Activated CD8-positive, alpha-beta memory T cell treated with anti-CD3 and anti-CD28 coated beads for 36 hours (primary cell): ENCODE measurements around the gene MRPL14. TPM values are rescaled to one million over a fixed set of nuclear protein-coding genes. Genes with fewer than 3 reads are reported as not detected.
"Not testable (repeated sequence)": the region's sequence is repeated elsewhere in the genome, so short reads cannot be mapped to it uniquely, and the experiment has no call there.

Source experiments
- CTCF ChIA-PET: fragments of 350-600 bp; sonication (Branson Sonifier 250); formaldehyde crosslinking; loops from one replicate; lab custom pipeline; 2021; ENCODE audit warnings: antibody characterized with exemption; lab: Charles Lee
- POLR2A ChIA-PET: fragments of 350-600 bp; sonication (Branson Sonifier 250); formaldehyde crosslinking; loops from one replicate; lab custom pipeline; 2021; ENCODE audit warnings: antibody characterized with exemption; lab: Charles Lee
- total RNA-seq, 2 experiments: library from RNA; stranded (reverse); gene quantifications; one replicate each; pipeline ENCODE4 v1.2.3, GENCODE V29; 2021

Gene MRPL14
- total RNA-seq, 2 experiments from 2014 or later, result 53.1 to 54.5 TPM

DNA sequence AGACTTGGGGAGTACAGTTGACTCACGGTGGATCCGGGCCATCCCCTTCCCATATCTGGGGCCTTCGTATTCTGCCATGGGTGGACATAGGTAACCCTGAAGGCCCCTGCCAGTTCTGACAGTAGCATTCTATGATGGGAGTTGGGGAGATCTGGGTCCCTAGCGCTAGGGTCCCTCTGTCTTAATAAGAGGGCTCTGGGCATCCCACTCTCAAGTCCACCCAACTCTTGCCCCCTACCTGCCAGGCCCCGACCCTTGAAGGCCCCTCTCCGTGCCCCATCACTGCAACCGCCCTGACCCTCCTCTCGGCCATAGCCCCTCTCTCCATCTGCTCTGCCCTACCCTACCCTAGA, 24.8 kb upstream of the MRPL14 start:
- POLR2A ChIA-PET, result no interaction called here

DNA sequence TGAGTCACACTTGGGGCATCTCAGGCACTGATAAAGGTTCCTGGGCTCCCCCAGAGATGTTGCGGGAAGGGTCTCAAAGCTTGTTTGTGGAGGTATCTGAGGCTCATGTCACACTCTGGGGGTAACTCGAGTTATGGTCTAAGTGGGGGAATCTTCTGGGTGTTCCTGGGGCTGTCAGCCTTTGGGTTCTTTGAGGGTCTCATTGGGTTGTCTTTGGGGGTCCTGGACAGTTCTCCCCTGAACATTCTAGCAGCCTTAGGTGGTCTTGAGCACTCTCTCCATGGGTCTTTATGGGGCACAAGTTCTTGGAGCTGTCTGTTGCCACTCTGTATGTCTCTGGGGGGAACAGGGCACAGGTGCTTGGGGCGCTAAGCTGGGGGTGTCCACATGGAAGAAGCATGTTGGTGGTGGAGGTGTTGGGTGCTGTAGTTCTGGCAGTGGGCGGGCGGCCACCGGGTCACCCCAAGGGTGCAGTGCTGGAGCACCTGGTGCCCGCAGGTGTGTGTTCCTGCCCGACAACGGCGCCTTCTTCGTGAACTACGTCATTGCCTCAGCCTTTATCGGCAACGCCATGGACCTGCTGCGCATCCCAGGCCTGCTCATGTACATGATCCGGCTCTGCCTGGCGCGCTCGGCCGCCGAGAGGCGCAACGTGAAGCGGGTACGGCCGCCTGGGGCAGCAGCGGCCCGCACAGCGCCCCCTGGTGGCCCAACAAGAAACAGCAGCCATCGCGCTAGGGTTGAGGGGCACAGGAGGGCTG, 24.3 kb upstream of the MRPL14 start:
- POLR2A ChIA-PET, result no interaction called here
- CTCF ChIA-PET, result interaction anchor here (0.7 to 4.0 kb wide), 7 partner anchors 10 to 105 kb away, joined by 3 to 16 read pairs (median 4); no protein-coding TSS in a partner anchor

More for the DNA sequence above, 24.8 kb upstream of the MRPL14 start:
- CTCF ChIA-PET, result interaction anchor here (0.6 to 4.0 kb wide), 5 partner anchors 10 to 55 kb away, joined by 3 to 16 read pairs (median 4); no protein-coding TSS in a partner anchor

DNA sequence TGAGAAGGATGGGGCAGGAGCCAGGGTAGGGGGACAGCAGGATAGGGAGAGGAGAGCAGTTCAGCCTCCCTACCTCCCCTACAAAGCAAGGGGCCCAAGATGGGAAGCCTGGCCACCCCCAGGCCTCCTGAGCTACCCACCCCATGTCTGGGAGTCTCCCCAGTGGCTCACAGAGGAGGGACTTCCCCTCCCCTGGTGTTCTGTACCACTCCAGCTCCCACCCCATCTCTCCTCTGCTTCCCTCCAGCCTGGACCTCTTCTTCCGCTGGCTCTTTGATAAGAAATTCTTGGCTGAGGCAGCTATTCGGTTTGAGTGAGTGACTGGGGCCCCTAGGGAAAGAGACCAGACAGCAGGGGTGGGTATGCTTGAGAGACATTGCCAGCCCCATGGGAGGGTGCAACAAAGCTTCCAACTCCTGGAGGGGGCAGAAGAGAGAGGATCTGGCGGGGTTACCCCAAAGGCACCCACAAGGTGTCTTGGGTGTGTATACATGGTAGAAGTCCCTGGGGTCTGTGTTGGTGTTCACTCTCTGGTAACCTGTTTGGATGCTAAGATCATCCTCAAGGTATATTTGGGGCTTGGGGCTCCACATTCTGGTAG, 23.2 kb upstream of the MRPL14 start:
- CTCF ChIA-PET, result interaction anchor here (1.8 to 4.0 kb wide), 2 partner anchors 13 to 54 kb away, joined by 4 to 16 read pairs; no protein-coding TSS in a partner anchor
- POLR2A ChIA-PET, result no interaction called here

DNA sequence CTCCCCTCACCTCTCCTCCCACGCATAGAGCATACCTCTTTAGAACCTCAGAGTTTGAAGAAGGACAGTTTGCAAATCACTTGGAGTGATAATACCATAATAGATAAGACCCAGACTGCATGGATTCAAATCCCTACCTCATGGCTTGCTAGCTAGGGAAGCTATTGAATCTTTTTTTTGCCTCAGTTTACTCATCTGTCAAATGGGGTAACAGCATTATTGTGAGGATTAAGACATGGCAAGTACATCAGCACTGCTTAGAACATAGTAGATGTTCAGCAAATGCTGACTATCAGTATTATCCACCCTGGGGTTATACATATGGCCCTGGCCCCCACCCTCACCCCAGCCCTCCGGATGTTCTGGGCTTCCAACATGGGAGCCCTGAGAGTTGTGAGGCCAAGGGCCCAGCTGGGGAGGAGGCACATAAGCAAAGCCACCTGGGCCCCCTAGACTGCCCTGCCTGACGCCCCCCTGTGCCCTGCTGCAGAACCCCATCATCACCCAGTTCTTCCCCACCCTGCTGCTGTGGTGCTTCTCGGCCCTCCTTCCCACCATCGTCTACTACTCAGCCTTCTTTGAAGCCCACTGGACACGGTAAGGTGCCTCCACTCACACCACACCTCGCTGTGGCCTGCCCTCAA, 22.2 kb upstream of the MRPL14 start:
- POLR2A ChIA-PET, result no interaction called here
- CTCF ChIA-PET, result interaction anchor here (4.0 kb wide), 1 partner anchor 53 kb away, joined by 16 read pairs; no protein-coding TSS in a partner anchor

DNA sequence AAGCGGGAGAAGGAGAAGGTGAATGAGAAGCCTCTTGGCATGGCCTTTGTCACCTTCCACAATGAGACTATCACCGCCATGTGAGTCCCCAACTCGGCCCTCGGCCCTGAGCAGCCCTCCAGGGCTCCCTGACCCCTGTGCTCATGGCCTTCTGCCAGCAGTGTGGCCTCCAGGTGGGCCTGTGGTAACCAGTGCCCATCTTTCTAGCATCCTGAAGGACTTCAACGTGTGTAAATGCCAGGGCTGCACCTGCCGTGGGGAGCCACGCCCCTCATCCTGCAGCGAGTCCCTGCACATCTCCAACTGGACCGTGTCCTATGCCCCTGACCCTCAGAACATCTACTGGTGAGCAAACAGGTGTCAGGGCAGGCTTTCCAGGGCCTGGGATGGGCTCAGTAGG, 21.1 kb upstream of the MRPL14 start:
- ChIA-PET CTCF (interaction anchor here (4.0 kb wide), 1 partner anchor 51 kb away, joined by 16 read pairs; no protein-coding TSS in a partner anchor), POLR2A (no interaction called here)

DNA sequence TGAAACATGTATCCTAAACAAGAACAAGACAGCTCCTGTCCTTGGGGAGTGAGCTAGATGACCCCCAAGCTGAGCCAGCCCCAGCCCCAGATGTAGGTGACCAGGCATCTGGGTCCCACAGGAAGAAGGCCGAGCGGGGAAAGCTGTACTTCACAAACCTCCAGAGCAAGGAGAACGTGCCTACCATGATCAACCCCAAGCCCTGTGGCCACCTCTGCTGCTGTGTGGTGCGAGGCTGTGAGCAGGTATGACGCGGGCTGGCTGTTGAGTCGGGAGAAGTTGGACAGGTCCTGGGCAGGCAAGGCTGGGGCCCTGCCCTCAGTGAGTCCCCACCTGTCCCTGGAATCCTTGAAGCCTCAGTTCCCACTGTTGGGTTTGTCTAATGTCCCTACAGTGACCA, 20.0 kb upstream of the MRPL14 start:
- ChIA-PET POLR2A (no interaction called here), CTCF (no interaction called here)

DNA sequence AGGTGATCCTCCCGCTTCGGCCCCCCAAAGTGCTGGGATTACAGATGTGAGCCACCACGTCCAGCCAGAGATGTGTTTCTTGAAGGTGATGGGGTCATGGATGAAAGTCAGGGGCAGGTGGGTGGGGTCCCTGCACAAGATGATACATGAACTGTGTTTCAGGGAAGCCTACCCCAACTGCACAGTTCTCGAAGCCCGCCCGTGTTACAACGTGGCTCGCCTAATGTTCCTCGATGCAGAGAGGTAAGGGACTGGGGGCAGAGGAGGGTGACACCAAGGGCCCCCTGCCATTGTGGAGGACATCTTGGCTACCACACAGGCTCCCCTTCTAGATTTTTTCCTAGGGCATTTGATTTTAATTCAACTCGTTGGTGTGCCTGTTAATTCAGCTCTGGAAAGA, 19.4 kb upstream of the MRPL14 start:
- POLR2A ChIA-PET, result no interaction called here
- CTCF ChIA-PET, result no interaction called here

DNA sequence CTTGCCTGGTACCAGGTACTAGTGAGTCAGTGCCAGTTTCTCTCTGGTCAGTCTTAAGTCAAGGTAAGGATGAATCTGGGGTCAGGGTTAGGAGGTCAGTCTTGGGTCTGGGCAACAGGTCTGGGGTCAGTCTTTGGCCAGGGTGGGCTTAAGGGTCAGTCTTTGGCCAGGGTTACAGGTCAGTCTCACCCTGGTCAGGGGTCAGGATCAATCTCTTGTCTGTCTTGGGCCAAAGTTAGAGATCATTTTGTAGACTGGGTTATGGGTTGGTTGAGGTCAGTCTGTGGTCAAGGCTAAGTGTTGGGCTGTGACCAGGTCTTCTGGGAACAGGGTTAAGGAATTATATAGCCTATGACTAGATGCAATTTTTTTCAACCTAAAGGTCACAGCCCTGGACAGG, 18.6 kb upstream of the MRPL14 start:
- ChIA-PET CTCF (no interaction called here), POLR2A (no interaction called here)

DNA sequence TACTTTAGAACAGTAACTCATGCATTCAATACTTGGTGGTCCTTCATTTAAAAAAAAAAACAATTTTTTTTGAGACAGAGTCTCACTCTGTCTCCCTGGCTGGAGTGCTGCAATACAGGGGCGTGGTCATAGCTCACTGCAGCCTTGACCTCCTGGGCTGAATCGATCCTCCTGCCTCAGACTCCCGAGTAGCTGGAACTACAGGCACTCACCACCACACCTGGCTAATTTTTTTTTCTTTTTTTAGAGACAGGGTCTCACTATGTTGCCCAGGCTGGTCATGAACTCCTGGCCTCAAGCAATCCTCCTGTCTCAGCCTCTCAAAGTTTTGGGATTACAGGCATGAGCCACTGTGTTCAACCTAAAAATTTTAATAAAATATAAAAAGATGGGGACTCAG, 17.3 kb upstream of the MRPL14 start:
- CTCF ChIA-PET, result interaction anchor here (1.3 kb wide), 1 partner anchor 9 kb away, joined by 3 read pairs; no protein-coding TSS in a partner anchor
- POLR2A ChIA-PET, result not testable (repeated sequence)

DNA sequence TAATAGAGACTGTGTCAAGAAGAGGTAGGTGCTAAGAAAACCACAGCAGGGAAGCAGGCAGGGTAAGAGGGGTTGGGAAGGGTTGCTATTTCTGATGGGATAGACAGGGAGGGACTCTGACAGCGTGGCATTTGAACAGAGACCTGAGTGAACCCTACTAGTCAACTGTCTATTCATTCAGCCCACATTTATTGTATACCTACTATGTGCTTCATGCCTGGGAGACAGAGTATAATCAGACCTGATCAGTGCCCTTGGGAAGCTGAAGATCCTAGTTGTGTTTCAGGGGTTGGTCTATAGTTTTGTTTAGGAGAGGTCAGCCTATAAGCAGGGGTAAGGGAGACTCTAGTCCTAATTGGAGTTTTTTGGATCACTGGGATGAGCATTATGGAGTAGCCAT, 16.5 kb upstream of the MRPL14 start:
- CTCF ChIA-PET, result interaction anchor here (0.8 to 1.0 kb wide), 2 partner anchors 32 to 47 kb away, joined by 3 to 4 read pairs; no protein-coding TSS in a partner anchor
- POLR2A ChIA-PET, result no interaction called here

DNA sequence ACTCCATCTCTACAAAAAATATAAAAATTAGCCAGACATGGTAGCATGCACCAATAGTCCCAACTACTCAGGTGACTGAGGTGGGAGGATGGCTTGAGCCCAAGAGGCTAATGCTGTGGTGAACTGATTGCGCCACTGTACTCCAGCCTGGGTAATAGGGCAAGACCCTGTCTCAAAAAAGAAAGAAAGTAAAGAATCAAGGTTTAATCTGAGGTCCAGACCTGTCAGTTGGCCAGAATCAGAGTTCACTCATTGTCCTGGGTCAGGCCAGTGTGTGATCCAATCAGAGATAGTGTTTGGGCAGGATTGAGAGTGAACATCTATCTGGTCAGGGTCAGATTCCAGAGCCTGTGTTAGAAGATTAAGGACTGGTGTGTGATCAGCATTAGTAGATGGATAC, 15.6 kb upstream of the MRPL14 start:
- ChIA-PET CTCF (no interaction called here), POLR2A (no interaction called here)

DNA sequence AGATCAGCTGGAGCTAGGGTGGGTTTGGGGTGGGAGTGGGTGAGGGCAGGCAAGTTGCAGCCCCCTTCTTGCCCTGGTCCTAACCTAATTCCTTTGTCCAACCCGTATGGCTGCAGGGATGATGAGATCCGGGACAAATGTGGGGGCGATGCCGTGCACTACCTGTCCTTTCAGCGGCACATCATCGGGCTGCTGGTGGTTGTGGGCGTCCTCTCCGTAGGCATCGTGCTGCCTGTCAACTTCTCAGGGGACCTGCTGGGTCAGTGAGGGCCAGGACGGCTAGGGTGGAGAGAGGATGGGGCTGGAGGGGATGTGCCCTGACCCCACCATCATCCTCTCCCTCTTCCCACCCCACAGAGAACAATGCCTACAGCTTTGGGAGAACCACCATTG, 12.1 kb upstream of the MRPL14 start:
- POLR2A ChIA-PET, result no interaction called here
- CTCF ChIA-PET, result interaction anchor here (0.6 kb wide), 1 partner anchor 17 kb away, joined by 3 read pairs; no protein-coding TSS in a partner anchor

DNA sequence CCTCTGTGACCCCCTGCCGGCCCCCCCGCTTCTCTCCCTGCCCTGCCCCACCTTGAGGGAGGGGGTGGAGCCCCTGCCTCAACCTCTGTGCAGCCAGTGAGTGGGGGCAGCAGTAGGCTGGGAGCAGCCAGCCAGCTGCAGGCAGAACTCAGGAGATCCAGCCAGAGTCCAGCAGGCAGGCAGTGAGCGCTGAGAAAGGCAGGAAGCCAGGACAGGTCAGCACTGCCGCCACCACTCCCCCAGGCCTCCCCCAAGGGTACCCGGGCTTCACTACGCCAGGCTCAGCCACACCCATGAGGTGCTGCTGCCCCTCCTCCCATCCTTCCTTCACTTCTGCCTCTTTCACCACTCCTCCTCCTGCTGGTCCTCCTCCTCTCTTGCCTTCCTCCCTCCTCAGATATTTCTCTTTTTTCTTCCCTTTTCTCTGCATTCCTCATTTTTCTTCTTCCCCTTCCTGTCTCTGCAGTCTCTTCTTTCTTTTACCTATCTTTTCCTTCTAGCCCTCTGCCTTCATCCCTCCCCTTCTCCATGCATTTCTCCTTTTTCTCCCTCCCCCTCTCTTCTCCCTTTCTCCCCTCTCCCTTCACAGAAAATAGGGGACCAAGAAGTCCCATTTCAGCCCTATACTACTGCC, 11.6 kb upstream of the MRPL14 start:
- CTCF ChIA-PET, result no interaction called here

DNA sequence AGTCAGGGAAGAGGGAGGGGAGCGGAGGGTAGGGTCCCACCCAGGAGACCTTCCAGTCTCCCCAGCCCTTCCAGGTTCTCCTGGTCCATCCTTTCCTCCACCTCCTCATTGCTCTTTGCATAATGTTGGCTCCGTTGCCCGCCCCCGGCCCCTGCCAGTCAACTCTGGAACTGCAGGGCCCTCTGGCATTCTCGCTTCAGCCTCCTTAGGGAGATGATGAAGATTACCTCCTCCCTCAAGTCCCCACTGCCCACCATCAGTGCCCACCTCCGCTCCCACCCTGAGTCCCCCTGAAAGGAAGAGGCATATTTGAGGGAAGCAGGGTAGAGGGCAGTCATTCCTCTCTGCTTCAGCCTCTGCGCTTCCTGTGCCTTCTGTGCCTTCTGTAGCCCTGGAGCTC, 8.6 kb upstream of the MRPL14 start:
- CTCF ChIA-PET, result interaction anchor here (1.4 kb wide), 1 partner anchor 9 kb away, joined by 3 read pairs; no protein-coding TSS in a partner anchor

More for the DNA sequence above, 11.6 kb upstream of the MRPL14 start:
- POLR2A ChIA-PET, result no interaction called here

DNA sequence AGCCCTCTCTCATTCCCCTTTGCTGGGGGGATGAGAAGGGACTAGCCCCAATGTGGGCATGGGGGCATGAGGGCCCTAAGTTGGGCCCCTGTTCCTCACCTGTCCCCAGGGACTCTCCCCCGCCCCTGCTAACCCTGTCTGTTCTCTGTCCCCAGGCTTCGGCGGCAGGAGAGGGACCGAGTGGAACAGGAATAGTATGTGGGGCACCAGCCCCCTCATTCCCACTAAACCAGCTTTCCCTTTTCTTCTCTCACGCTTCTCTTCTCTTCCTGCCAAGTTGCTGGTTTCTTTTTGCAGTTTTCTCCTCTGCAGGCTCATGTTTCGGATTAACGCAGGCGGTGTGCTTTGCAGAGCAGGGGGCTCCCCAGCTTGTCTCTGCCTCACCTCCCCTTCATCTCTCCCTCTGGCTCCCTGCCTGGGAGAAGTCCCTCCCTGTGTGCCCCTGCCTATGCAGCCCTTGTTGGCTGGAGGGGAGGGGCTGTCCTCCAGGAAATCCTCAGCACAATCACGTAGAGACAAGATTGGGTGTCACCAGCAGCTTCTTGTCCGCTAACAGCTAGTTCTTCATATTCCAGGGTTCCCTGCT, 8.0 kb upstream of the MRPL14 start:
- CTCF ChIA-PET, result interaction anchor here (0.6 to 1.4 kb wide), 2 partner anchors 9 to 102 kb away, joined by 3 read pairs; no protein-coding TSS in a partner anchor
- POLR2A ChIA-PET, result no interaction called here

More for the DNA sequence above, 8.6 kb upstream of the MRPL14 start:
- POLR2A ChIA-PET, result no interaction called here

DNA sequence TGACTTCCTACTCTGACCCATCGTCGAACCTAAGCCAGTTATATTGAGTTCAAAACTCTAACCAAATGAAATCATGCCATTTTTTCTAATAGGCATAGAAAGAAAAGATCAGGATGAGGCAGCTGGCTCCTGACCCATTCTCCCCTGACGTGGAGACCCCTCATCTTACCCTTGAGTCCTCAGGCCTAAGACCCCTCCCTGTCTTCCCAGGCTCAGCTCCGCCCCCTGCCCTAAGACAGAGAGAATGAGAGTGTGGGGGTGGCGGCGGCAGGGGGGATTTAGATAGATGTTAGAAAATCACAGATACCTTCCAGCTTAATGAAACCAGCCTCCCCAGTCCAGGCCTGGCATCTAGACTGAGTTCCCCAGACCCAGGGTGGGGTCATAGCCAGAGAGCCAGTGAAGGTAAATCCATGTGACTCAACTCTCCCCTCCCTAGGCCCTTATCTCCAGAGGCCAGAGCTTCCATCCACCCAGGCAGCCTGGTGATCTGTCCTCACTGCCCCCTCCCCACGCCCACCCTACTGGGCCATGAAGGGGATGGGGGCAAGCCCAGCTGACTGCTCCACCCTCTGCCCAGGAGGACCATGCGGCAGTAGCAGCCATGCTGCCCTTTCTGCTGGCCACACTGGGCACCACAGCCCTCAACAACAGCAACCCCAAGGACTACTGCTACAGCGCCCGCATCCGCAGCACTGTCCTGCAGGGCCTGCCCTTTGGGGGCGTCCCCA, 6.9 kb upstream of the MRPL14 start:
- ChIA-PET CTCF (interaction anchor here (1.4 kb wide), 1 partner anchor 11 kb away, joined by 3 read pairs; no protein-coding TSS in a partner anchor), POLR2A (interaction anchor here (0.7 kb wide), 1 partner anchor 575 kb away, joined by 4 read pairs; no protein-coding TSS in a partner anchor)

DNA sequence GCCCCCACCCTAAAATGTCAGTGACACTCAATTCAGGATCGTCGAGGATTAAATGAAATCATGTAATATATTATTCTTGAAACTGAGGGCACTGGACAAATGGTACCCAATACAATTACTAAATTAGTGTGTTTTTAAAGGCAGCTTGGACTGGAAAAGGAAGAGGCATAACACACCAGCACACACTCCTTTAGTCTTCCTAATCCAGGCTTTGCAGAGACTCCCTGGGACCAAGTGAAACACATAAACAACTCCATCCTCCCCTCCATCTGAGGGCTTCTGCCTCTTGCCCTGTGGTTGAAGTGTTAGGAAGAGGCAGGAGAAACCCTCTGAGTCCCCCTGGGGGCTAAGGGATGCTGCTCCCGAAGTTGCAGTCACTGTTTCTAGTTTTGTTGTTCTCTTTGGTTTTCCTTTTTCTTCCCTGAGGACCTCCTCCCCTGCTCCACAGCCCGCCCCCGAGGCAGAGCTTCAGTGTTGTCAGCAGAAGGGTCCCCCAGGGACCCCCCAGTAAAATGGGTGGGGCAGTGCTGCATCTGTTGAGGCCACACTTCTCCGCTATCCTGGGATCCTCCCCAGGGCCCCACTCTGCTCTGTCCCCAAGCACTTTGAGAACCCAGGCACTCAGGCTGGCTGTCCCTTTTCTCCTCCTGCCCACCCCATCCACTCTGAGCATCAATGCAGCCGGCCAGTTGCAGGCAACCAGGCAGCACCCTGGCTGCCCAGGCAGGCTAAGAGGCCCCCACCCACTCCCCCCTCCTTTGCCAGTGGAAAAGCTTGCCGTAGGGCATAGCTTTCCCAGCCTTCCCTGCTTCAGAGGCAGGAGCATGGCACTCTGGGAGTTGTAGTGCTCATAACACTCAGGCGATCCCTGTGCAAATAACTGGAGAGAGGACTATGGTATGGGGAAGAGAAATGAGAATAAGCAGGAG, 6.0 kb upstream of the MRPL14 start:
- ChIA-PET POLR2A (interaction anchor here (0.7 kb wide), 1 partner anchor 575 kb away, joined by 4 read pairs; no protein-coding TSS in a partner anchor), CTCF (no interaction called here)
